GM21723 (cell line): ENCODE measurements around the gene CAMK1.
"Not testable (repeated sequence)": the region's sequence is repeated elsewhere in the genome, so short reads cannot be mapped to it uniquely, and the experiment has no call there.

Source experiments
- ATAC-seq: cut with Tn5 transposase; IDR thresholded peaks from one replicate; pipeline ENCODE4 v1.9.1; 2021; ENCODE audit warnings: mild to moderate bottlenecking, moderate library complexity; ENCODE audit not compliant: unreplicated experiment

The CAMK1 gene

GRCh38 chr3:9776896-9777693 is 7.3 kb upstream of the CAMK1 start:
- ATAC-seq = no peak

- not testable (repeated sequence) for ATAC-seq
Observed at GRCh38 chr3:9771007-9771406, 1.3 kb upstream of the CAMK1 start.

GRCh38 chr3:9770276-9770812 is 597 bp upstream of the CAMK1 start:
- ATAC-seq = no peak

- no peak for ATAC-seq
Observed at GRCh38 chr3:9769012-9769411, 735 bp downstream of the CAMK1 start.

GRCh38 chr3:9768141-9768775 is 1.5 kb downstream of the CAMK1 start:
- ATAC-seq = no peak

- ATAC-seq = no peak
Observed at GRCh38 chr3:9767418-9767817, 2.3 kb downstream of the CAMK1 start.

- ATAC-seq = no peak
Observed at GRCh38 chr3:9765865-9766264, 3.9 kb downstream of the CAMK1 start.

- no peak for ATAC-seq
Observed at GRCh38 chr3:9762871-9763270, 6.9 kb downstream of the CAMK1 start.

- ATAC-seq = no peak
Observed at GRCh38 chr3:9761919-9762318, 7.8 kb downstream of the CAMK1 start.

- ATAC-seq = no peak
Observed at GRCh38 chr3:9760779-9761505, 8.8 kb downstream of the CAMK1 start.

GRCh38 chr3:9757427-9757826 is 12.3 kb downstream of the CAMK1 start:
- ATAC-seq = no peak

- no peak for ATAC-seq
Observed at GRCh38 chr3:9754678-9755077, 15.1 kb downstream of the CAMK1 start.

GRCh38 chr3:9750556-9751411 is 19.0 kb downstream of the CAMK1 start:
- no peak for ATAC-seq

GRCh38 chr3:9749645-9750555 is 19.8 kb downstream of the CAMK1 start, which contains the start of gene OGG1:
Gene OGG1 (plus strand): TSS chr3:9749952. CDS start chr3:9750287, 335 bp downstream.
- peak; percentile 94 for ATAC-seq

- no peak for ATAC-seq
Observed at GRCh38 chr3:9749296-9749644, 20.5 kb downstream of the CAMK1 start.

GRCh38 chr3:9748031-9748430 is 21.7 kb downstream of the CAMK1 start:
- no peak for ATAC-seq

GRCh38 chr3:9747267-9747666 is 22.5 kb downstream of the CAMK1 start:
- ATAC-seq = no peak

- no peak for ATAC-seq
Observed at GRCh38 chr3:9746330-9746729, 23.4 kb downstream of the CAMK1 start.

- no peak for ATAC-seq
Observed at GRCh38 chr3:9745521-9745920, 24.2 kb downstream of the CAMK1 start.

- ATAC-seq = no peak
Observed at GRCh38 chr3:9744162-9744561, 25.6 kb downstream of the CAMK1 start.
